ENCODE measurements around the gene ECI1.
A peak's percentile ranks its signal among the peaks of the same experiment; 100 is the strongest.
"Not testable (repeated sequence)": the region's sequence is repeated elsewhere in the genome, so short reads cannot be mapped to it uniquely, and the experiment has no call there.

The ECI1 gene

DNA sequence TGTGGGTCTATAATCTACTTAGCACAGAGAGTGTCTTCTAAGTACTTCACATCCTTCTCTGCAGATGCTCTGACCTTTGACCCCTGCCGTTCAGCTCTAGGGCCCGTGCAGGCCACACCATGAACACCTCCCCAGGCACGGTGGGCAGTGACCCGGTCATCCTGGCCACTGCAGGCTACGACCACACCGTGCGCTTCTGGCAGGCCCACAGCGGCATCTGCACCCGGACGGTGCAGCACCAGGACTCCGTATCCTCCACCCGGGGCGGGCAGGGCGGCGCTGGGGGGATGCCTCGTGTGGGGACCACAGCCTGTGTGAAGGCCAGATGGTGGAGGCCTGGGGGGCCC lies 45.4 kb downstream of the ECI1 start:
- Histone ChIP-seq H3K36me3 (ENCODE audit: control insufficient read depth, low read depth, low read length) (peaks cover 25% of the 10 kb centered on the region), H3K4me1 (ENCODE audit: control insufficient read depth, low read depth, low read length) (no peaks in the 10 kb centered on the region), H3K27me3 (ENCODE audit: control insufficient read depth, insufficient read depth, low read length) (no peaks in the 10 kb centered on the region), H3K9me3 (ENCODE audit: control insufficient read depth, low read depth, low read length) (no peaks in the 10 kb centered on the region), H3K9ac (ENCODE audit: low read length) (peak overlapping the region; percentile 75), H3K27ac (ENCODE audit: low read length) (no peak overlapping the region), H3K4me3 (ENCODE audit: low read length) (peak overlapping the region; percentile 96)

DNA sequence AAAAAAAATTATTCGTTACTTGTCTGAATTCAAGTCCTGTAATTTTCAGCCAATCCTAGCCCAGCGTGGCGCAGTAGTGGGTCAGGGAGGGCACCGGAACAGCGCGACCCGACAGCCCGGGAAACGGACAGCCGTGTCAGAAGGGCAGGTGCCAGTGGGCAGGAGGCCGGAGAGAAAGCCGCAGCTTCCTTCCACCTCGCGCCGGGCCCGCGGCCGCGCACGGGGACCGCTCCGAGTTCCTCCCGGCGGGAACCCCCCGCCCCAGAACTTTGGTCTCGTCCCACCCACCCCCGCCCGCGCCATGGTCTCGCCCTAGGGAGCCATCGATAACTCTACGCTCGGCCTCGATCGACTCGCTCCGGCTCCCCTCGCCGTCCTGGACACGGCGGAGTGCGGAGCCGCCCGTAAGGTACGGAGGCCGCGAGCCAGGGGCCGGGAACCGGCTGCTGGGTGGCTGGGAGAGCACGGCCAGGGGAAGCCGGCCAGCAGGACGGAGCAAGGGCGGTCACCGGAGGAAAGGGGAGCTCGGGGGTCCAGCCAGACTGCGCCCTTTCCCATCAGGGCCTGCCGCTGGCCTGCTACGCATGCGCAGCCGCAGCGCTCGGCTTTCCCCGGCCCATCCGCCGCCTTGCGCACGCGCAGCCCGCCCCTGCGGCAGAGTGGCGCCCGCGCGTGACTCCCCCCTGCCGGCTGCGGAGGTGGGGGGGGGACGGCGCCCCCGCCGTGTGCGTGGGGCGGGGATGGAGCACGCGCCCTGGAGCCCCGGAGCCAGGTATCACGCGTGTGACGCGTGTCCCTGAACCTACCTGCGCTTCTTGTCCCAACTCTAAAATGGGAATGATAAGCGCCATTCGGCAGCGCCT lies 46.1 kb downstream of the ECI1 start, which contains the start of gene MLST8:
MLST8 (plus strand) TSS at position 351 of the 863 bp plus-strand sequence. CDS start 632 bp downstream, outside the sequence.
- Histone ChIP-seq H3K9me3 (ENCODE audit: control insufficient read depth, low read depth, low read length) (no peaks in the 10 kb centered on the region), H3K4me1 (ENCODE audit: control insufficient read depth, low read depth, low read length) (no peaks in the 10 kb centered on the region), H3K4me3 (ENCODE audit: low read length) (peak within 1 kb of the TSS; percentile 96), H3K9ac (ENCODE audit: low read length) (peak within 1 kb of the TSS; percentile 75), H3K36me3 (ENCODE audit: control insufficient read depth, low read depth, low read length) (peaks cover 25% of the 10 kb centered on the region), H3K27me3 (ENCODE audit: control insufficient read depth, insufficient read depth, low read length) (no peaks in the 10 kb centered on the region), H3K27ac (ENCODE audit: low read length) (peak within 1 kb of the TSS; percentile 63)

DNA sequence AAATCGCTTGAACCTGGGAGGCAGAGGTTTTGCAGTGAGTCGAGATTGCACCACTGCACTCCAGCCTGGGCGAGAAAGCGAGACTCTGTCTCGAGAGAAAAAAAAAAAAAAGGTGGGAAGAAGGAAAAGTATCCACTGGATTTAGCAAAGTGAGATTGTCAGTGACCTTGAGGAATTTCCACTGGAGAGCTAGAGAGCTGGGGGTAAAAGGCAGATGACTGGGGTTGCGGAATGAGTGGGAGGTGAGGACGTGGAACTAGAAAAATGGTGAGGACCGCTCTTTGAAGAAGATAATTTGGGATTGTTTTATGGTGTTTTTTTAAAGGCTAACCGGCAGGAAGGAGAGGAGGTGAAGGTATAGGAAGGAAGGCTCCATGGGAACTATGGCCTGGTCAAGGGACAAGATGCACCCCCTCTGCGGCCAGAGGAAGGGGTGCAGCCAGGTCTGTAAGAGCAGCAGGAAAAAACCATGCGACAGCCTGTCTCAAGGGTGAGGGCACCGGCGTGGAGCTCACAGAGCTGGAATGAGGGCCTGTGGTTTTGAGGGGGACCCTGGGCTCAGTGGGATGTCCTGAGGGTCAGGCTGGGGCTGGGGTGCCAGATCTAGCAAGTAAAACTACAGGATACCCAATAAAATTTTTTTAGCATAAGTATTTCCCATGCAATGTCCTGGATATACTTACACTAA lies 46.8 kb downstream of the ECI1 start:
- H3K4me3 ChIP-seq (ENCODE audit: low read length) = peak overlapping the region; percentile 96
- H3K9ac ChIP-seq (ENCODE audit: low read length) = peak overlapping the region; percentile 75
- no peak overlapping the region for H3K27ac ChIP-seq (ENCODE audit: low read length)
- H3K27me3 ChIP-seq (ENCODE audit: control insufficient read depth, insufficient read depth, low read length) = peaks cover 4% of the 10 kb centered on the region
- H3K36me3 ChIP-seq (ENCODE audit: control insufficient read depth, low read depth, low read length) = peaks cover 24% of the 10 kb centered on the region
- no peaks in the 10 kb centered on the region for H3K4me1 ChIP-seq (ENCODE audit: control insufficient read depth, low read depth, low read length)
- no peaks in the 10 kb centered on the region for H3K9me3 ChIP-seq (ENCODE audit: control insufficient read depth, low read depth, low read length)

DNA sequence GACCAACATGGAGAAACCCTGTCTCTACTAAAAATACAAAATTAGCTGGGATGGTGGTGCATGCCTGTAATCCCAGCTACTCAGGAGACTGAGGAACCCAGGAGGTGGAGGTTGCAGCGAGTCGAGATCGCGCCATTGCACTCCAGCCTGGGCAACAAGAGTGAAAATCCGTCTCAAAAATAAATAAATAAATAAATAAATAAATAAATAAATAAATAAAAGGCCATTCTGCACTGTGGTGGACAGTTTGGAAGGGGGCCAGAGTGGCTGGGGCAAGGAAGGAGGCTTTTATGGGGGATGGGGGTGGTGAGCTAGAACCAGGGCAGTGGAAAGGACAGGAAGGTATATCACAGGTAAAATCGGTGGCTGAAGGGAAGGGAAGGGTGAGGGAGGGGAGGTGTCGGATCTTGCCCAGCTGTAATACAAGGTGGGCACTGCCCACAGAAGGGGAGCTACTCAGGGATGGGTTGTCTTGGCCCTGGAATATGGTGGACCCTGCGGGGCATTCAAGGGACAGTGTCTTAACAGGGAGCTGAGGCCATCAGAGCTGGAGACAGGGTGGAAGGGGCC lies 48.2 kb downstream of the ECI1 start:
- peaks cover 11% of the 10 kb centered on the region for H3K36me3 ChIP-seq (ENCODE audit: control insufficient read depth, low read depth, low read length)

DNA sequence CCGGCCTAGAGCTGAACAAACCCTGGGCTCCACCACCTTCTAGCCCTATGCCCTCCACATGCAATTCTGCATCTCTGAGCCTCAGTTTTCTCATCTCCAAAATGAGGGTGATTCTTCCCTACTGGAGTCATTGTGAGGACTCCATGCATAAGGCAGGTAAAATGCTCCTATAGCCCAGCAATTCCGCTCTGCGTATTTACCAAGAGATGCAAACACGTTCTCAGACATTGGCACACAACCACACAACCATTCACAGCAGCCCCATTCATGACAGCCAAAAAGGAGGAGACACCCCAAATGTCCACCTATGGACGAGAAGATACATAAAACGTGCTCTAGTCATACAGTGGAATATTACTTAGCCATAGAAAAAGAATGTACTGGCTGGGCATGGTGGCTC lies 51.1 kb downstream of the ECI1 start:
- Histone ChIP-seq H3K4me3 (ENCODE audit: low read length) (no peak overlapping the region), H3K4me1 (ENCODE audit: control insufficient read depth, low read depth, low read length) (peaks cover 2% of the 10 kb centered on the region), H3K9me3 (ENCODE audit: control insufficient read depth, low read depth, low read length) (no peaks in the 10 kb centered on the region), H3K36me3 (ENCODE audit: control insufficient read depth, low read depth, low read length) (no peaks in the 10 kb centered on the region), H3K27ac (ENCODE audit: low read length) (no peak overlapping the region), H3K27me3 (ENCODE audit: control insufficient read depth, insufficient read depth, low read length) (peaks cover 37% of the 10 kb centered on the region), H3K9ac (ENCODE audit: low read length) (no peak overlapping the region)

More for the DNA sequence above, 48.2 kb downstream of the ECI1 start:
- H3K9me3 ChIP-seq (ENCODE audit: control insufficient read depth, low read depth, low read length); H3K4me3 ChIP-seq (ENCODE audit: low read length); H3K27ac ChIP-seq (ENCODE audit: low read length); H3K9ac ChIP-seq (ENCODE audit: low read length); H3K4me1 ChIP-seq (ENCODE audit: control insufficient read depth, low read depth, low read length): not testable (repeated sequence)
- peaks cover 17% of the 10 kb centered on the region for H3K27me3 ChIP-seq (ENCODE audit: control insufficient read depth, insufficient read depth, low read length)

DNA sequence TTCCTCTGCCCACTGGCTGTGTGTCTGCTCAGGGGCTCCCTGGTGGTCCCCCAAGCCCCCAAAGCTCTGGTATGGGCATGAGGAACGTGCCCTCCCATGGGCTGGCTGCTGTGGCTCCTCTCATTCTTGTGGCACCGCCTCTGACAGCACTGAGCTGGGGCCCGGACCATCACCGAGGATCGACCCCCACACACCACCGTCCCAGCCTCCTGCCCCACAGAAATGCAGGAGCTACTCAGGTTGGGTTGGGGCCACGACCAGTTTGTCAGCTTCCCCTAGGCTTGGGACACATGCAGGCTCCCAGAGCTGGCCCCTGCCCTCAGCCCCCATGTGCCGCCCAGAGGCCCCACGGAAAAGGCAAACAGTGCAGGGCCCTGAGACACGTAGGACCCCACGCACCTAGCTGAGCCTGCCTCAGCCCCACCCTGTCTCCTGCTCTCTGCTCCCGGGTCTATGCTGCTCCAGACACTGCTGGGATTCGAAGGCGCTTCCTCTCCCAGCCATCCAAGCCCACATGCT lies 51.7 kb downstream of the ECI1 start:
- Histone ChIP-seq H3K4me3 (ENCODE audit: low read length) (no peak overlapping the region), H3K36me3 (ENCODE audit: control insufficient read depth, low read depth, low read length) (no peaks in the 10 kb centered on the region), H3K27me3 (ENCODE audit: control insufficient read depth, insufficient read depth, low read length) (peaks cover 42% of the 10 kb centered on the region), H3K9ac (ENCODE audit: low read length) (no peak overlapping the region), H3K9me3 (ENCODE audit: control insufficient read depth, low read depth, low read length) (no peaks in the 10 kb centered on the region), H3K4me1 (ENCODE audit: control insufficient read depth, low read depth, low read length) (peaks cover 2% of the 10 kb centered on the region), H3K27ac (ENCODE audit: low read length) (no peak overlapping the region)

GRCh38 chr16:2199095-2199494 lies 52.3 kb downstream of the ECI1 start:
- H3K27me3 ChIP-seq (ENCODE audit: control insufficient read depth, insufficient read depth, low read length) = peaks cover 42% of the 10 kb centered on the region
- H3K9me3 ChIP-seq (ENCODE audit: control insufficient read depth, low read depth, low read length) = no peaks in the 10 kb centered on the region
- no peak overlapping the region for H3K9ac ChIP-seq (ENCODE audit: low read length)
- peaks cover 2% of the 10 kb centered on the region for H3K4me1 ChIP-seq (ENCODE audit: control insufficient read depth, low read depth, low read length)
- no peak overlapping the region for H3K4me3 ChIP-seq (ENCODE audit: low read length)
- no peak overlapping the region for H3K27ac ChIP-seq (ENCODE audit: low read length)
- no peaks in the 10 kb centered on the region for H3K36me3 ChIP-seq (ENCODE audit: control insufficient read depth, low read depth, low read length)

DNA sequence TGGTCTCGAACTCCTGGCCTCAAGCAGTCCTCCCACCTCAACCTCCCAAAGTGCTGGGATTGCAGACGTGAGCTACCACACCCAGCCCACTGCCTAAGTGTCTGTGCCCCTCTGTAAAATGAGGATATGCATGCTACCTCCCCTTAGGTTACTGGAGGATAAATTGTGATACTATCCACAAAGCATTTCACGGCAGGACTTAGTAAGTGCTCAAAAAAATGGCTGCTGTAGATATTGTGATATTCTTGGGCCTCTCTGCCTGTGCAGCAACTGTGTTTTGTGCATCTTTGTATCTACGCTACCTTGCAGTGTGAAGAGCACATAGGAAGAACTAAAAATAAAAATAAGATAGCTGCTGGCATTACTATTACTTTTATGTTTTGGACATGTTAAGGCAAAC lies 53.1 kb downstream of the ECI1 start:
- H3K36me3 ChIP-seq (ENCODE audit: control insufficient read depth, low read depth, low read length) = no peaks in the 10 kb centered on the region
- H3K27me3 ChIP-seq (ENCODE audit: control insufficient read depth, insufficient read depth, low read length) = peaks cover 42% of the 10 kb centered on the region
- H3K9ac ChIP-seq (ENCODE audit: low read length) = no peak overlapping the region
- H3K4me1 ChIP-seq (ENCODE audit: control insufficient read depth, low read depth, low read length) = peaks cover 2% of the 10 kb centered on the region
- no peak overlapping the region for H3K27ac ChIP-seq (ENCODE audit: low read length)
- H3K9me3 ChIP-seq (ENCODE audit: control insufficient read depth, low read depth, low read length) = no peaks in the 10 kb centered on the region
- H3K4me3 ChIP-seq (ENCODE audit: low read length) = no peak overlapping the region

DNA sequence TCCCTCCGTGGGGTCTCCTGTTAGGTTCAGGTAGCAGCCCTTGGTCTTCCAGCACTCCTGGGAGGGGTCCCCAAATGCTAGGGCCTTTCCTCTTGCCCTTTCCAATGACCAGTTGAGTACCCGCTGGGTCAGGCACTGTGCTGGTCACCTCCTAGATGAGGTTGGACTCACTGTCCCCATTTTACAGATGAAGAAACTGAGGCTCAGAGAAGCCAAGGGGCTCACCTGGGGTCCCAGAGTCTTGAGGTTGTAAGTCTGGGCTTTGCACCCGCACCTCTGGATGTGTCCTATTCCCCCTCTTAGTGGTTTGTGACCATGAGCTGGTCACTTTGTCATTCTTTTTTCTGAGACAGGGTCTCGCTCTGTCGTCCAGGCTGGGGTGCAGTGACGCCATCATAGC lies 53.6 kb downstream of the ECI1 start:
- H3K4me1 ChIP-seq (ENCODE audit: control insufficient read depth, low read depth, low read length) = peaks cover 2% of the 10 kb centered on the region
- no peaks in the 10 kb centered on the region for H3K9me3 ChIP-seq (ENCODE audit: control insufficient read depth, low read depth, low read length)
- no peaks in the 10 kb centered on the region for H3K36me3 ChIP-seq (ENCODE audit: control insufficient read depth, low read depth, low read length)
- H3K4me3 ChIP-seq (ENCODE audit: low read length) = no peak overlapping the region
- no peak overlapping the region for H3K27ac ChIP-seq (ENCODE audit: low read length)
- H3K27me3 ChIP-seq (ENCODE audit: control insufficient read depth, insufficient read depth, low read length) = peaks cover 42% of the 10 kb centered on the region
- no peak overlapping the region for H3K9ac ChIP-seq (ENCODE audit: low read length)

- Histone ChIP-seq H3K36me3 (ENCODE audit: control insufficient read depth, low read depth, low read length) (no peaks in the 10 kb centered on the region), H3K27me3 (ENCODE audit: control insufficient read depth, insufficient read depth, low read length) (peaks cover 42% of the 10 kb centered on the region), H3K27ac (ENCODE audit: low read length) (no peak overlapping the region), H3K9me3 (ENCODE audit: control insufficient read depth, low read depth, low read length) (no peaks in the 10 kb centered on the region), H3K4me3 (ENCODE audit: low read length) (peak overlapping the region; percentile 30), H3K4me1 (ENCODE audit: control insufficient read depth, low read depth, low read length) (peaks cover 2% of the 10 kb centered on the region), H3K9ac (ENCODE audit: low read length) (no peak overlapping the region)
These were observed 54.3 kb downstream of the ECI1 start for GRCh38 chr16:2196981-2197511.
